Natural killer cell (primary cell): ENCODE results near the gene INPP5A. TPM values are rescaled to one million over a fixed set of nuclear protein-coding genes. Genes with fewer than 3 reads are reported as not detected.
"Not testable (repeated sequence)": the region's sequence is repeated elsewhere in the genome, so short reads cannot be mapped to it uniquely, and the experiment has no call there.

ENCODE experiments used
- ATAC-seq, 3 donors: fragments of 150-1000 bp in 2 of 3; fragments of 200-7000 bp in 1 of 3; cut with Tn5 transposase; 1 replicate in 1 of 3; 2 replicates in 2 of 3; pipeline ENCODE4 v1.10.0; 2021; ENCODE audit warnings: mild to moderate bottlenecking in 2 of 3, moderate library complexity in 2 of 3
- DNase-seq, 2 donors: peaks; one replicate each; pipeline versions ENCODE4 v3.0.0 to v3.0.0-alpha.2; 2013 to 2021; ENCODE audit warnings: mixed read lengths in 1 of 2
- H3K27ac ChIP-seq: one replicate; pipeline ENCODE4 v1.5.1; 2013; ENCODE audit warnings: mild to moderate bottlenecking, low read length
- H3K27me3 ChIP-seq: one replicate; pipeline ENCODE4 v1.6.1; 2013; ENCODE audit warnings: low read length; ENCODE audit not compliant: control insufficient read depth, insufficient read depth
- H3K36me3 ChIP-seq: one replicate; pipeline ENCODE4 v1.6.1; 2013; ENCODE audit warnings: low read length; ENCODE audit not compliant: control insufficient read depth, insufficient read depth
- H3K4me1 ChIP-seq: one replicate; pipeline ENCODE4 v1.6.1; 2013; ENCODE audit warnings: low read length; ENCODE audit not compliant: control insufficient read depth, insufficient read depth
- H3K4me3 ChIP-seq: one replicate; pipeline ENCODE4 v1.5.1; 2013; ENCODE audit warnings: low read length
- H3K9me3 ChIP-seq: one replicate; pipeline ENCODE4 v1.6.1; 2013; ENCODE audit warnings: low read length; ENCODE audit not compliant: control insufficient read depth, insufficient read depth
- H3K27ac Mint-ChIP-seq, 2 donors: one replicate each; pipeline ENCODE4 v1.8.0; 2022; ENCODE audit warnings: mild to moderate bottlenecking in 2 of 2, mixed read lengths in 2 of 2, moderate library complexity in 1 of 2
- H3K27me3 Mint-ChIP-seq, 2 donors: one replicate each; pipeline ENCODE4 v1.8.0; 2022; ENCODE audit warnings: low read depth in 2 of 2, mixed read lengths in 2 of 2
- H3K36me3 Mint-ChIP-seq: one replicate; pipeline ENCODE4 v1.8.0; 2022; ENCODE audit warnings: mixed read lengths
- H3K4me1 Mint-ChIP-seq, 2 donors: one replicate each; pipeline ENCODE4 v1.8.0; 2022; ENCODE audit warnings: mixed read lengths in 2 of 2
- H3K4me3 Mint-ChIP-seq: one replicate; pipeline ENCODE4 v1.8.0; 2022; ENCODE audit warnings: mild to moderate bottlenecking, moderate library complexity, mixed read lengths
- H3K9me3 Mint-ChIP-seq, 2 donors: one replicate each; pipeline ENCODE4 v1.8.0; 2022; ENCODE audit warnings: mixed read lengths in 2 of 2
- CTCF ChIP-seq: fragments of 200-600 bp; IDR thresholded peaks from one replicate; pipeline ENCODE4 v1.8.0; 2022; ENCODE audit warnings: antibody characterized with exemption
- WGBS: methylation state at CpG from one replicate; pipeline ENCODE4 v1.1.7; 2013; ENCODE audit warnings: missing lambda C conversion rate; ENCODE audit not compliant: insufficient coverage; 5-methylcytosine and 5-hydroxymethylcytosine counted together
- intact Hi-C: fragments of 100-400 bp; cut with micrococcal nuclease; formaldehyde crosslinking; loops from one replicate; pipeline ENCODE4 v1.14.2; 2022
- total RNA-seq, 4 donors: library from RNA; stranded (reverse); fragments of 120-200 nt in 1 of 4; gene quantifications; one replicate each; pipeline versions ENCODE4 v1.2.3 to v1.2.4, GENCODE V29; 2013 to 2022

The INPP5A gene
- total RNA-seq, 3 donors from 2014 or later (not counting 1 experiment from before 2014, with no cell fraction given) = 12.6 to 38.6 (median 18.6) TPM

- no peaks in the 10 kb centered on the region for H3K36me3 ChIP-seq
- H3K27me3 Mint-ChIP-seq = no peaks in the 10 kb centered on the region
- no peaks in the 10 kb centered on the region for H3K36me3 Mint-ChIP-seq
- TF ChIP-seq CTCF = no peak
- no peak overlapping the region for H3K27ac ChIP-seq
- no peaks in the 10 kb centered on the region for H3K9me3 Mint-ChIP-seq
- WGBS = 84% methylated on average over 23 of the region's 23 CpGs
- peaks cover 0 to 10% of the 10 kb centered on the region in 2 donors for H3K4me1 Mint-ChIP-seq
- no peaks in the 10 kb centered on the region for H3K9me3 ChIP-seq
- no peak overlapping the region for H3K4me3 ChIP-seq
- no peak overlapping the region for H3K27ac Mint-ChIP-seq
- H3K4me3 Mint-ChIP-seq = no peak overlapping the region
- no peaks in the 10 kb centered on the region for H3K4me1 ChIP-seq
- DNase-seq (no peak), ATAC-seq (no peak)
- intact Hi-C loops = no loop called here
- H3K27me3 ChIP-seq = no peaks in the 10 kb centered on the region
Measured at GRCh38 chr10:132669208-132669861, 131.7 kb downstream of the INPP5A start.

- Histone ChIP-seq H3K36me3 (no peaks in the 10 kb centered on the region), H3K4me1 (no peaks in the 10 kb centered on the region), H3K27ac (no peak overlapping the region), H3K9me3 (no peaks in the 10 kb centered on the region), H3K4me3 (no peak overlapping the region), H3K27me3 (no peaks in the 10 kb centered on the region)
- Mint-ChIP-seq H3K27me3 (no peaks in the 10 kb centered on the region), H3K27ac (no peak overlapping the region), H3K4me3 (no peak overlapping the region), H3K36me3 (no peaks in the 10 kb centered on the region), H3K4me1 (peaks cover 0 to 10% of the 10 kb centered on the region in 2 donors), H3K9me3 (no peaks in the 10 kb centered on the region)
- 94% methylated on average over 12 of the region's 12 CpGs for WGBS
- TF ChIP-seq CTCF = no peak
- DNase-seq = no peak
- ATAC-seq = no peak
- intact Hi-C loops = no loop called here
Measured at GRCh38 chr10:132670546-132671227, 133.1 kb downstream of the INPP5A start.

GRCh38 chr10:132671228-132672154 lies 133.9 kb downstream of the INPP5A start:
- Mint-ChIP-seq H3K27me3 (no peaks in the 10 kb centered on the region), H3K27ac (peak overlapping the region in 1 of 2 donors; percentile 40), H3K9me3 (no peaks in the 10 kb centered on the region), H3K36me3 (no peaks in the 10 kb centered on the region), H3K4me1 (peaks cover 0 to 10% of the 10 kb centered on the region in 2 donors), H3K4me3 (no peak overlapping the region)
- no peak for DNase-seq
- no peak overlapping the region for H3K27ac ChIP-seq
- no peak for TF ChIP-seq CTCF
- no peak for ATAC-seq
- H3K4me3 ChIP-seq = no peak overlapping the region
- H3K36me3 ChIP-seq = no peaks in the 10 kb centered on the region
- WGBS = 95% methylated on average over 24 of the region's 25 CpGs
- H3K27me3 ChIP-seq = no peaks in the 10 kb centered on the region
- no peaks in the 10 kb centered on the region for H3K9me3 ChIP-seq
- no peaks in the 10 kb centered on the region for H3K4me1 ChIP-seq
- intact Hi-C loops = no loop called here

- H3K27me3 ChIP-seq, H3K36me3 ChIP-seq, H3K27me3 Mint-ChIP-seq, H3K36me3 Mint-ChIP-seq, H3K4me3 Mint-ChIP-seq, H3K9me3 ChIP-seq, intact Hi-C loops, H3K4me1 ChIP-seq, H3K4me3 ChIP-seq, ATAC-seq, DNase-seq, H3K27ac Mint-ChIP-seq, H3K27ac ChIP-seq, H3K9me3 Mint-ChIP-seq: not testable (repeated sequence)
- 96% methylated on average over 4 of the region's 4 CpGs for WGBS
- H3K4me1 Mint-ChIP-seq = peaks cover 0 to 14% of the 10 kb centered on the region in 2 donors
Measured at GRCh38 chr10:132673746-132674145, 136.2 kb downstream of the INPP5A start.
